H9 (cell line): Measurements from ENCODE around the gene MYO5B. TPM values are rescaled to one million over a fixed set of nuclear protein-coding genes. Genes with fewer than 3 reads are reported as not detected.
A peak's percentile ranks its signal among the peaks of the same experiment; 100 is the strongest.

Source experiments
- DNase-seq: peaks from one replicate; pipeline ENCODE4 v3.0.0-alpha.2; 2017
- H2AFZ ChIP-seq: one replicate; pipeline ENCODE4 v1.6.1; 2013; ENCODE audit warnings: mild to moderate bottlenecking, low read length, control low read depth, moderate library complexity
- H2AK5ac ChIP-seq: 2 replicates; pipeline ENCODE4 v1.6.1; 2013; ENCODE audit warnings: low read length, control low read depth, mixed read lengths; ENCODE audit not compliant: insufficient read length
- H2BK120ac ChIP-seq: one replicate; pipeline ENCODE4 v1.6.1; 2013; ENCODE audit warnings: low read depth, mild to moderate bottlenecking, low read length, control low read depth, inconsistent platforms; ENCODE audit not compliant: poor library complexity, severe bottlenecking
- H2BK12ac ChIP-seq: 2 replicates; pipeline ENCODE4 v1.6.1; 2013; ENCODE audit warnings: low read length, control low read depth, mixed read lengths, low read depth; ENCODE audit not compliant: insufficient read length
- H2BK15ac ChIP-seq: 2 replicates; pipeline ENCODE4 v1.6.1; 2013; ENCODE audit warnings: low read depth, low read length, control low read depth
- H2BK20ac ChIP-seq: one replicate; pipeline ENCODE4 v1.6.1; 2013; ENCODE audit warnings: low read depth, mild to moderate bottlenecking, low read length, control low read depth, inconsistent platforms; ENCODE audit not compliant: poor library complexity, severe bottlenecking
- H2BK5ac ChIP-seq: 2 replicates; pipeline ENCODE4 v1.6.1; 2013; ENCODE audit warnings: low read length, control low read depth, mixed read lengths; ENCODE audit not compliant: insufficient read length
- H3K14ac ChIP-seq: 2 replicates; pipeline ENCODE4 v1.6.1; 2013; ENCODE audit warnings: low read length, control low read depth; ENCODE audit not compliant: insufficient read depth
- H3K18ac ChIP-seq: 2 replicates; pipeline ENCODE4 v1.6.1; 2013; ENCODE audit warnings: low read depth, mild to moderate bottlenecking, mixed read lengths, low read length, control low read depth; ENCODE audit not compliant: insufficient read length
- H3K23ac ChIP-seq: 2 replicates; pipeline ENCODE4 v1.6.1; 2013; ENCODE audit warnings: low read length, control low read depth, mixed read lengths, low read depth; ENCODE audit not compliant: insufficient read length
- H3K23me2 ChIP-seq: 2 replicates; pipeline ENCODE4 v1.6.1; 2013; ENCODE audit warnings: low read depth, mild to moderate bottlenecking, mixed read lengths, low read length, control low read depth; ENCODE audit not compliant: insufficient read length, poor library complexity, severe bottlenecking
- H3K27ac ChIP-seq: 2 replicates; pipeline ENCODE4 v1.5.1; 2013; ENCODE audit warnings: low read length, control low read depth, mixed read lengths, low read depth; ENCODE audit not compliant: insufficient read length
- H3K27me3 ChIP-seq: 2 replicates; pipeline ENCODE4 v1.6.1; 2013; ENCODE audit warnings: low read length, control low read depth, inconsistent platforms; ENCODE audit not compliant: insufficient read depth
- H3K4ac ChIP-seq: 2 replicates; pipeline ENCODE4 v1.6.1; 2013; ENCODE audit warnings: low read depth, mild to moderate bottlenecking, control low read depth, inconsistent platforms, low read length, moderate library complexity
- H3K4me1 ChIP-seq: 2 replicates; pipeline ENCODE4 v1.6.1; 2013; ENCODE audit warnings: low read length, control low read depth, inconsistent platforms; ENCODE audit not compliant: insufficient read depth
- H3K4me2 ChIP-seq: 2 replicates; pipeline ENCODE4 v1.6.1; 2013; ENCODE audit warnings: low read length, control low read depth, mixed read lengths; ENCODE audit not compliant: insufficient read length, insufficient read depth
- H3K56ac ChIP-seq: 2 replicates; pipeline ENCODE4 v1.6.1; 2013; ENCODE audit warnings: low read depth, mild to moderate bottlenecking, mixed read lengths, low read length, control low read depth; ENCODE audit not compliant: insufficient read length
- H3K79me1 ChIP-seq: 2 replicates; pipeline ENCODE4 v1.6.1; 2013; ENCODE audit warnings: low read depth, mild to moderate bottlenecking, moderate library complexity, low read length, control low read depth, inconsistent platforms; ENCODE audit not compliant: insufficient read depth, poor library complexity, severe bottlenecking
- H3K79me2 ChIP-seq: 2 replicates; pipeline ENCODE4 v1.6.1; 2013; ENCODE audit warnings: low read length, control low read depth, inconsistent platforms; ENCODE audit not compliant: insufficient read depth
- H3K9ac ChIP-seq: 2 replicates; pipeline ENCODE4 v1.6.1; 2013; ENCODE audit warnings: low read length, control low read depth, mixed read lengths; ENCODE audit not compliant: insufficient read length; ENCODE audit errors: extremely low read depth
- H3K9me3 ChIP-seq: one replicate; pipeline ENCODE4 v1.6.1; 2013; ENCODE audit warnings: low read depth, low read length, inconsistent platforms; ENCODE audit not compliant: control insufficient read depth
- H3T11ph ChIP-seq: one replicate; pipeline ENCODE4 v1.6.1; 2013; ENCODE audit warnings: mild to moderate bottlenecking, low read length, control low read depth, inconsistent platforms
- H4K20me1 ChIP-seq: one replicate; pipeline ENCODE4 v1.6.1; 2013; ENCODE audit not compliant: control insufficient read depth, insufficient read length, insufficient read depth
- H4K5ac ChIP-seq: 2 replicates; pipeline ENCODE4 v1.6.1; 2013; ENCODE audit warnings: low read depth, mild to moderate bottlenecking, mixed read lengths, low read length, control low read depth; ENCODE audit not compliant: insufficient read length
- H4K8ac ChIP-seq: replicated peaks from 2 replicates; pipeline ENCODE4 v1.6.1; 2013; ENCODE audit warnings: low read length, control low read depth, mixed read lengths, low read depth; ENCODE audit not compliant: insufficient read length
- H4K91ac ChIP-seq: 2 replicates; pipeline ENCODE4 v1.6.1; 2013; ENCODE audit warnings: low read depth, mild to moderate bottlenecking, moderate library complexity, mixed read lengths, low read length, control low read depth; ENCODE audit not compliant: insufficient read length
- H3K27ac Mint-ChIP-seq, 3 experiments: 2 replicates in 2 of 3; 3 replicates in 1 of 3; pipeline ENCODE4 v1.8.0; 2020 to 2021; ENCODE audit warnings: mixed read lengths in 3 of 3, mild to moderate bottlenecking in 1 of 3, moderate library complexity in 1 of 3
- H3K27me3 Mint-ChIP-seq: 2 replicates; pipeline ENCODE4 v1.8.0; 2021; ENCODE audit warnings: low read depth, mild to moderate bottlenecking, moderate library complexity, mixed read lengths
- H3K36me3 Mint-ChIP-seq, 3 experiments: 2 replicates in 2 of 3; 3 replicates in 1 of 3; pipeline ENCODE4 v1.8.0; 2020 to 2021; ENCODE audit warnings: low read depth in 3 of 3, mixed read lengths in 3 of 3; ENCODE audit not compliant: insufficient read depth in 1 of 3
- H3K4me1 Mint-ChIP-seq, 2 experiments: 2 replicates each; pipeline ENCODE4 v1.8.0; 2020; ENCODE audit warnings: mixed read lengths in 2 of 2
- H3K4me3 Mint-ChIP-seq, 2 experiments: 2 replicates in 1 of 2; 3 replicates in 1 of 2; pipeline ENCODE4 v1.8.0; 2020 to 2021; ENCODE audit warnings: mild to moderate bottlenecking in 2 of 2, mixed read lengths in 2 of 2, moderate library complexity in 1 of 2
- H3K9me3 Mint-ChIP-seq, 2 experiments: 2 replicates in 1 of 2; 3 replicates in 1 of 2; pipeline ENCODE4 v1.8.0; 2020; ENCODE audit warnings: mild to moderate bottlenecking in 2 of 2, mixed read lengths in 2 of 2, moderate library complexity in 1 of 2
- WGBS: extraction: QIAGEN DNeasy Blood & Tissue Kit; methylation state at CpG from one replicate; pipeline ENCODE4 v1.1.7; 2013; ENCODE audit warnings: missing lambda C conversion rate, low lambda C conversion rate, mixed read lengths; ENCODE audit not compliant: insufficient read length; ENCODE audit errors: extremely low coverage; 5-methylcytosine and 5-hydroxymethylcytosine counted together
- total RNA-seq: library from RNA; stranded (reverse); gene quantifications from 2 replicates; pipeline ENCODE4 v1.2.1, GENCODE V29; 2021
- TF ChIP-seq, protein P1 (sequence below): fragments of 200-600 bp; sonication (generic); conservative IDR thresholded peaks from 3 replicates; pipeline ENCODE4 v1.8.0; 2021; ENCODE audit warnings: antibody characterized with exemption, mild to moderate bottlenecking

MYO5B gene
- total RNA-seq, 1 experiment from 2014 or later = 9.3 TPM

DNA sequence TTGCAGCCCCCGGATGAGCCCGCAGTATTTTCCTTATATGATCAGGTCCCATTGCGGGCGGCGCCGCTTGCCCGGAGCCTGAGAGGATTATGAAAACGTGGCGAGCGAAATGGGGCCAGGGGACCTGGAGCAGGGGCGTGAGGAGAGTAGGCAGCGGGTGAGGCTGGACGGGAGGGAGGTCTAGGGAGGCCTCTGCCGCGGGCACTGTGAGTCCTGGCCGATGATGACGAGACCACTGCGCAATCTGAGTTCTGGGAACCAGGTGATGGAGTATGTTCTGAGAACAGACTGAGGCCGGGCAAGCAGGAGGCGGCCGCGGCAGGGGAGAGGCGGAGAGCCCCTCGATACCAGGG, 380.8 kb downstream of the MYO5B start:
- Mint-ChIP-seq H3K27ac (peak overlapping the region; percentile 91 to 99 (median 97); a peak in 5 of 7 replicates), H3K4me3 (peak overlapping the region; percentile 92 to 96), H3K36me3 (peaks cover 18 to 29% (median 27%) of the 10 kb centered on the region in 3 experiments), H3K27me3 (no peaks in the 10 kb centered on the region), H3K4me1 (peaks cover 22 to 26% of the 10 kb centered on the region in 2 experiments), H3K9me3 (peaks cover 15 to 18% of the 10 kb centered on the region in 2 experiments)
- Histone ChIP-seq H2BK15ac (no peak overlapping the region), H3K9ac (peak overlapping the region; percentile 31), H2AK5ac (no peak overlapping the region), H3K14ac (peak overlapping the region; percentile 89), H4K8ac (no peak overlapping the region), H3K23me2 (peaks cover 5% of the 10 kb centered on the region), H2BK5ac (no peak overlapping the region), H4K20me1 (no peaks in the 10 kb centered on the region), H2BK12ac (no peak overlapping the region), H4K5ac (no peak overlapping the region), H2AFZ (no peak overlapping the region), H3K27ac (no peak overlapping the region), H3K27me3 (no peaks in the 10 kb centered on the region), H4K91ac (no peak overlapping the region), H3K9me3 (peaks cover 12% of the 10 kb centered on the region), H3K79me1 (no peaks in the 10 kb centered on the region), H2BK120ac (no peak overlapping the region), H3K4ac (no peak overlapping the region), H3K23ac (no peak overlapping the region), H3K4me2 (peak overlapping the region; percentile 27), H2BK20ac (no peak overlapping the region), H3T11ph (no peak overlapping the region), H3K18ac (peak overlapping the region; percentile 84), H3K4me1 (0 out of 2 replicates have a peak, but pooled peaks cover 3% of the 10 kb centered on the region), H3K56ac (no peak overlapping the region), H3K79me2 (peaks cover 12% of the 10 kb centered on the region; the same call in 1 of the 2 replicates)
- WGBS = no CpG with 5 or more reads among the region's 24 CpGs
- peak; percentile 71 for DNase-seq
- TF ChIP-seq, protein P1, sequence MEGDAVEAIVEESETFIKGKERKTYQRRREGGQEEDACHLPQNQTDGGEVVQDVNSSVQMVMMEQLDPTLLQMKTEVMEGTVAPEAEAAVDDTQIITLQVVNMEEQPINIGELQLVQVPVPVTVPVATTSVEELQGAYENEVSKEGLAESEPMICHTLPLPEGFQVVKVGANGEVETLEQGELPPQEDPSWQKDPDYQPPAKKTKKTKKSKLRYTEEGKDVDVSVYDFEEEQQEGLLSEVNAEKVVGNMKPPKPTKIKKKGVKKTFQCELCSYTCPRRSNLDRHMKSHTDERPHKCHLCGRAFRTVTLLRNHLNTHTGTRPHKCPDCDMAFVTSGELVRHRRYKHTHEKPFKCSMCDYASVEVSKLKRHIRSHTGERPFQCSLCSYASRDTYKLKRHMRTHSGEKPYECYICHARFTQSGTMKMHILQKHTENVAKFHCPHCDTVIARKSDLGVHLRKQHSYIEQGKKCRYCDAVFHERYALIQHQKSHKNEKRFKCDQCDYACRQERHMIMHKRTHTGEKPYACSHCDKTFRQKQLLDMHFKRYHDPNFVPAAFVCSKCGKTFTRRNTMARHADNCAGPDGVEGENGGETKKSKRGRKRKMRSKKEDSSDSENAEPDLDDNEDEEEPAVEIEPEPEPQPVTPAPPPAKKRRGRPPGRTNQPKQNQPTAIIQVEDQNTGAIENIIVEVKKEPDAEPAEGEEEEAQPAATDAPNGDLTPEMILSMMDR = no peak
